A549 (cell line): ENCODE results near the gene RBBP5. TPM values are rescaled to one million over a fixed set of nuclear protein-coding genes. Genes with fewer than 3 reads are reported as not detected.

Experiments
- ATAC-seq, 2 experiments: fragments of 200-7000 bp in 1 of 2; fragments of >200 bp in 1 of 2; cut with Nextera tagmentation in 1 of 2; cut with Tn5 transposase in 1 of 2; 3 replicates each; pipeline versions ENCODE4 v1.8.0 to v1.9.1; 2018 to 2020; ENCODE audit warnings: mild to moderate bottlenecking in 1 of 2, moderate library complexity in 1 of 2
- CTCF ChIA-PET: fragments of 300-600 bp; sonication (Branson Sonifier 250); formaldehyde crosslinking; extraction: SDS; loops from one replicate; lab custom pipeline; 2021; ENCODE audit warnings: antibody characterized with exemption, inconsistent platforms; lab: Yijun Ruan, JAX
- POLR2A ChIA-PET: fragments of 350-600 bp; formaldehyde crosslinking; extraction: SDS; loops from one replicate; lab custom pipeline; 2021; ENCODE audit warnings: antibody characterized with exemption, inconsistent platforms; lab: Yijun Ruan, JAX
- DNase-seq, 2 experiments: peaks; one replicate each; pipeline versions ENCODE4 v3.0.0 to v3.0.0-alpha.2; 2011 to 2016; ENCODE audit warnings: low read depth in 1 of 2, low spot score in 1 of 2
- FAIRE-seq: peaks from 2 replicates; lab custom pipeline; 2011; peaks lifted over from hg19 to GRCh38; lab: Jason Lieb, UNC
- H3K27ac ChIP-seq, 2 experiments: fragments of >200 bp; sonication (Bioruptor Twin); formaldehyde crosslinking; 3 replicates each; pipeline ENCODE4 v1.5.1; 2016 to 2017
- H3K4me1 ChIP-seq: fragments of >200 bp; sonication (Bioruptor Twin); formaldehyde crosslinking; 3 replicates; pipeline ENCODE4 v1.6.1; 2016
- H3K4me2 ChIP-seq: fragments of >200 bp; sonication (Bioruptor Twin); formaldehyde crosslinking; 3 replicates; pipeline ENCODE4 v1.6.1; 2016
- H3K4me3 ChIP-seq: fragments of >200 bp; sonication (Bioruptor Twin); formaldehyde crosslinking; 3 replicates; pipeline ENCODE4 v1.5.1; 2016
- H3K9me3 ChIP-seq: fragments of >200 bp; sonication (Bioruptor Twin); formaldehyde crosslinking; 3 replicates; pipeline ENCODE4 v1.6.1; 2016
- CHD2 ChIP-seq: fragments of 150-350 bp; IDR thresholded peaks from 2 replicates; pipeline ENCODE4 v1.6.1; 2014; ENCODE audit warnings: low read length; ENCODE audit not compliant: partially characterized antibody
- CHD4 ChIP-seq: fragments of 200-600 bp; sonication (generic); IDR thresholded peaks from 2 replicates; pipeline ENCODE4 v1.6.1; 2016; ENCODE audit warnings: antibody characterized with exemption, mild to moderate bottlenecking, borderline replicate concordance
- EHMT2 ChIP-seq: fragments of 200-600 bp; sonication (generic); IDR thresholded peaks from 2 replicates; pipeline ENCODE4 v1.6.1; 2016; ENCODE audit warnings: antibody characterized with exemption, low read depth, mild to moderate bottlenecking, moderate library complexity
- EP300 ChIP-seq, 2 experiments: fragments of >200 bp; sonication (Bioruptor Twin); formaldehyde crosslinking; IDR thresholded peaks; 2 replicates in 1 of 2; 3 replicates in 1 of 2; pipeline ENCODE4 v1.6.1; 2016 to 2017
- ESRRA ChIP-seq: fragments of 150-350 bp; IDR thresholded peaks from 2 replicates; pipeline ENCODE4 v1.6.1; 2014; ENCODE audit warnings: mild to moderate bottlenecking, low read length, borderline replicate concordance
- FOSL2 ChIP-seq, 2 experiments: fragments of 450-650 bp in 1 of 2; fragments of >200 bp in 1 of 2; sonication (Bioruptor Twin) in 1 of 2; formaldehyde crosslinking; IDR thresholded peaks; 2 replicates each; pipeline versions ENCODE4 v1.5.0 to v1.6.1; 2016 to 2020; ENCODE audit warnings: mild to moderate bottlenecking in 1 of 2, moderate library complexity in 1 of 2
- FOXS1 ChIP-seq: fragments of 250-450 bp; sonication (Bioruptor Pico); IDR thresholded peaks from 2 replicates; pipeline ENCODE4 v1.5.0; 2020; ENCODE audit warnings: mild to moderate bottlenecking, moderate library complexity
- HOXB13 ChIP-seq: fragments of 250-450 bp; sonication (Bioruptor Pico); IDR thresholded peaks from 2 replicates; pipeline ENCODE4 v1.5.0; 2020; ENCODE audit warnings: low read depth, mild to moderate bottlenecking, moderate library complexity
- MAFK ChIP-seq: fragments of 450-650 bp; IDR thresholded peaks from 2 replicates; pipeline ENCODE4 v1.6.1; 2014; ENCODE audit not compliant: partially characterized antibody
- RAD21 ChIP-seq, 2 experiments: fragments of >200 bp in 1 of 2; sonication (Bioruptor Twin) in 1 of 2; formaldehyde crosslinking in 1 of 2; IDR thresholded peaks in 1 of 2; conservative IDR thresholded peaks in 1 of 2; 2 replicates in 1 of 2; 3 replicates in 1 of 2; pipeline ENCODE4 v1.6.1; 2012 to 2018; ENCODE audit warnings: inconsistent platforms in 1 of 2
- RNF2 ChIP-seq: fragments of 200-600 bp; sonication (generic); IDR thresholded peaks from 2 replicates; pipeline ENCODE4 v1.6.1; 2016; ENCODE audit warnings: low read depth, mild to moderate bottlenecking, antibody characterized with exemption, moderate library complexity, borderline replicate concordance
- SMC3 ChIP-seq: fragments of >200 bp; sonication (Bioruptor Twin); formaldehyde crosslinking; IDR thresholded peaks from 3 replicates; pipeline ENCODE4 v1.6.1; 2018; ENCODE audit warnings: inconsistent platforms
- TFCP2L1 ChIP-seq: fragments of 250-450 bp; sonication (Bioruptor Pico); IDR thresholded peaks from 2 replicates; pipeline ENCODE4 v1.5.0; 2021; ENCODE audit warnings: mild to moderate bottlenecking
- ZNF302 ChIP-seq: fragments of 250-450 bp; sonication (Bioruptor Pico); IDR thresholded peaks from 2 replicates; pipeline ENCODE4 v1.9.0; 2021; ENCODE audit warnings: inconsistent platforms, mild to moderate bottlenecking, moderate library complexity
- WGBS: methylation state at CpG from one replicate; pipeline ENCODE4 v1.1.6; 2017; ENCODE audit errors: missing lambda C conversion rate; 5-methylcytosine and 5-hydroxymethylcytosine counted together
- polyA plus RNA-seq, 4 experiments: library from polyadenylated mRNA; depleted of rRNA in 3 of 4; stranded (reverse); fragments of >200 nt; fragmentation: RNase III in 1 of 4; extraction: RNeasy Plus Mini Kit Qiagen cat#74134 plus additional on column Dnase treatment in 1 of 4; gene quantifications; 2 replicates in 3 of 4; 3 replicates in 1 of 4; pipeline ENCODE4 v1.2.3, GENCODE V29; 2011 to 2017
- TF ChIP-seq, protein P1 (sequence below): fragments of 250-450 bp; sonication (Bioruptor Pico); IDR thresholded peaks from 2 replicates; pipeline ENCODE4 v1.5.0; 2021; ENCODE audit warnings: mild to moderate bottlenecking, moderate library complexity, borderline replicate concordance
- TF ChIP-seq, protein P2 (sequence below): IDR thresholded peaks from 2 replicates; pipeline ENCODE4 v1.6.1; 2012
- TF ChIP-seq, protein P3 (sequence below): IDR thresholded peaks from 2 replicates; pipeline ENCODE4 v1.6.1; 2012; ENCODE audit warnings: low read depth, borderline replicate concordance
- TF ChIP-seq, protein P4 (sequence below): fragments of 250-450 bp; sonication (Bioruptor Pico); IDR thresholded peaks from 2 replicates; pipeline ENCODE4 v1.5.0; 2020; ENCODE audit warnings: low read depth, mild to moderate bottlenecking, moderate library complexity
- TF ChIP-seq, protein P5 (sequence below): fragments of 150-350 bp; IDR thresholded peaks from 2 replicates; pipeline ENCODE4 v1.6.1; 2014; ENCODE audit warnings: low read depth, mild to moderate bottlenecking, low read length
- TF ChIP-seq, protein P6 (sequence below): fragments of 200-600 bp; sonication (generic); IDR thresholded peaks from 2 replicates; pipeline ENCODE4 v1.6.1; 2016; ENCODE audit warnings: antibody characterized with exemption, mild to moderate bottlenecking, moderate library complexity

RBBP5 gene
- polyA plus RNA-seq, 2 of the 4 experiments (the other 2 are of a cell fraction) = 15.9 to 21.8 TPM

DNA sequence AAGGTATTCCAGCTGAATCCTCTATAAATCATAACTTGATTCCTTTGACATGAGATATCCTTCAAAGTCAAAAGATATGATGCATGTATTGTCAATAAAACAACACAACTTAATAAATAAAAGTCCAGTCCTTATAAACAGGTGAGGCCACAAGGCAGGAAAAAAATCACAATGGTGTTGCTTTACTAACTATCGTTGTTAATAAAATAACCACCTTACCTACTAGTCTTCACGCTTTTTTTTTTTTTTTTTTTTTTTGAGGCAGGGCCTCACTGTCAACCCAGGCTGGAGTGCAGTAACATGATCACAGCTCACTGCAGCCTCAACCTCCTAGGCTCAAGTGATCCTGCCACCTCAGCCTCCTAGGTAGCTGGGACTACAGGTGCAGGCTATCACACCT is 37.4 kb downstream of the RBBP5 start, which contains the start of gene TMEM81:
TMEM81 (minus strand) TSS at position 101 of the 400 bp plus-strand sequence. CDS start 140 bp downstream, outside the sequence.
- POLR2A ChIA-PET = no interaction called here
- 95% methylated on average over 2 of the region's 2 CpGs for WGBS
- H3K27ac ChIP-seq = no peak within 1 kb of the TSS
- TF ChIP-seq SMC3 = no peak
- no peak for TF ChIP-seq ZNF302 (CRISPR knock-in tag)
- TF ChIP-seq, protein P1, sequence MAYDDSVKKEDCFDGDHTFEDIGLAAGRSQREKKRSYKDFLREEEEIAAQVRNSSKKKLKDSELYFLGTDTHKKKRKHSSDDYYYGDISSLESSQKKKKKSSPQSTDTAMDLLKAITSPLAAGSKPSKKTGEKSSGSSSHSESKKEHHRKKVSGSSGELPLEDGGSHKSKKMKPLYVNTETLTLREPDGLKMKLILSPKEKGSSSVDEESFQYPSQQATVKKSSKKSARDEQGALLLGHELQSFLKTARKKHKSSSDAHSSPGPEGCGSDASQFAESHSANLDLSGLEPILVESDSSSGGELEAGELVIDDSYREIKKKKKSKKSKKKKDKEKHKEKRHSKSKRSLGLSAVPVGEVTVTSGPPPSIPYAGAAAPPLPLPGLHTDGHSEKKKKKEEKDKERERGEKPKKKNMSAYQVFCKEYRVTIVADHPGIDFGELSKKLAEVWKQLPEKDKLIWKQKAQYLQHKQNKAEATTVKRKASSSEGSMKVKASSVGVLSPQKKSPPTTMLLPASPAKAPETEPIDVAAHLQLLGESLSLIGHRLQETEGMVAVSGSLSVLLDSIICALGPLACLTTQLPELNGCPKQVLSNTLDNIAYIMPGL = no peak
- no peak for TF ChIP-seq HOXB13
- TF ChIP-seq RNF2 = no peak
- TF ChIP-seq RAD21 (conservative IDR thresholded peaks at IDR 0.05 in 1 of 2, IDR thresholded peaks at IDR 0.05 in 1 of 2) = no peak
- no peak for TF ChIP-seq FOSL2 (IDR thresholded peaks at IDR 0.05)
- TF ChIP-seq FOSL2 (CRISPR knock-in tag; IDR thresholded peaks at IDR 0.05) = no peak
- no peak for TF ChIP-seq EHMT2
- TF ChIP-seq, protein P2, sequence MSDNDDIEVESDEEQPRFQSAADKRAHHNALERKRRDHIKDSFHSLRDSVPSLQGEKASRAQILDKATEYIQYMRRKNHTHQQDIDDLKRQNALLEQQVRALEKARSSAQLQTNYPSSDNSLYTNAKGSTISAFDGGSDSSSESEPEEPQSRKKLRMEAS = no peak
- no peak for TF ChIP-seq EP300 (IDR thresholded peaks at IDR 0.05)
- TF ChIP-seq, protein P3, sequence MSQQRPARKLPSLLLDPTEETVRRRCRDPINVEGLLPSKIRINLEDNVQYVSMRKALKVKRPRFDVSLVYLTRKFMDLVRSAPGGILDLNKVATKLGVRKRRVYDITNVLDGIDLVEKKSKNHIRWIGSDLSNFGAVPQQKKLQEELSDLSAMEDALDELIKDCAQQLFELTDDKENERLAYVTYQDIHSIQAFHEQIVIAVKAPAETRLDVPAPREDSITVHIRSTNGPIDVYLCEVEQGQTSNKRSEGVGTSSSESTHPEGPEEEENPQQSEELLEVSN = no peak
- no peak for TF ChIP-seq CHD4
- no peak for TF ChIP-seq CHD2
- TF ChIP-seq FOXS1 = no peak
- TF ChIP-seq ESRRA = no peak
- TF ChIP-seq, protein P4, sequence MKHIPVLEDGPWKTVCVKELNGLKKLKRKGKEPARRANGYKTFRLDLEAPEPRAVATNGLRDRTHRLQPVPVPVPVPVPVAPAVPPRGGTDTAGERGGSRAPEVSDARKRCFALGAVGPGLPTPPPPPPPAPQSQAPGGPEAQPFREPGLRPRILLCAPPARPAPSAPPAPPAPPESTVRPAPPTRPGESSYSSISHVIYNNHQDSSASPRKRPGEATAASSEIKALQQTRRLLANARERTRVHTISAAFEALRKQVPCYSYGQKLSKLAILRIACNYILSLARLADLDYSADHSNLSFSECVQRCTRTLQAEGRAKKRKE (CRISPR knock-in tag) = no peak
- TF ChIP-seq, protein P5, sequence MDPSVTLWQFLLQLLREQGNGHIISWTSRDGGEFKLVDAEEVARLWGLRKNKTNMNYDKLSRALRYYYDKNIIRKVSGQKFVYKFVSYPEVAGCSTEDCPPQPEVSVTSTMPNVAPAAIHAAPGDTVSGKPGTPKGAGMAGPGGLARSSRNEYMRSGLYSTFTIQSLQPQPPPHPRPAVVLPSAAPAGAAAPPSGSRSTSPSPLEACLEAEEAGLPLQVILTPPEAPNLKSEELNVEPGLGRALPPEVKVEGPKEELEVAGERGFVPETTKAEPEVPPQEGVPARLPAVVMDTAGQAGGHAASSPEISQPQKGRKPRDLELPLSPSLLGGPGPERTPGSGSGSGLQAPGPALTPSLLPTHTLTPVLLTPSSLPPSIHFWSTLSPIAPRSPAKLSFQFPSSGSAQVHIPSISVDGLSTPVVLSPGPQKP = no peak
- TF ChIP-seq, protein P6, sequence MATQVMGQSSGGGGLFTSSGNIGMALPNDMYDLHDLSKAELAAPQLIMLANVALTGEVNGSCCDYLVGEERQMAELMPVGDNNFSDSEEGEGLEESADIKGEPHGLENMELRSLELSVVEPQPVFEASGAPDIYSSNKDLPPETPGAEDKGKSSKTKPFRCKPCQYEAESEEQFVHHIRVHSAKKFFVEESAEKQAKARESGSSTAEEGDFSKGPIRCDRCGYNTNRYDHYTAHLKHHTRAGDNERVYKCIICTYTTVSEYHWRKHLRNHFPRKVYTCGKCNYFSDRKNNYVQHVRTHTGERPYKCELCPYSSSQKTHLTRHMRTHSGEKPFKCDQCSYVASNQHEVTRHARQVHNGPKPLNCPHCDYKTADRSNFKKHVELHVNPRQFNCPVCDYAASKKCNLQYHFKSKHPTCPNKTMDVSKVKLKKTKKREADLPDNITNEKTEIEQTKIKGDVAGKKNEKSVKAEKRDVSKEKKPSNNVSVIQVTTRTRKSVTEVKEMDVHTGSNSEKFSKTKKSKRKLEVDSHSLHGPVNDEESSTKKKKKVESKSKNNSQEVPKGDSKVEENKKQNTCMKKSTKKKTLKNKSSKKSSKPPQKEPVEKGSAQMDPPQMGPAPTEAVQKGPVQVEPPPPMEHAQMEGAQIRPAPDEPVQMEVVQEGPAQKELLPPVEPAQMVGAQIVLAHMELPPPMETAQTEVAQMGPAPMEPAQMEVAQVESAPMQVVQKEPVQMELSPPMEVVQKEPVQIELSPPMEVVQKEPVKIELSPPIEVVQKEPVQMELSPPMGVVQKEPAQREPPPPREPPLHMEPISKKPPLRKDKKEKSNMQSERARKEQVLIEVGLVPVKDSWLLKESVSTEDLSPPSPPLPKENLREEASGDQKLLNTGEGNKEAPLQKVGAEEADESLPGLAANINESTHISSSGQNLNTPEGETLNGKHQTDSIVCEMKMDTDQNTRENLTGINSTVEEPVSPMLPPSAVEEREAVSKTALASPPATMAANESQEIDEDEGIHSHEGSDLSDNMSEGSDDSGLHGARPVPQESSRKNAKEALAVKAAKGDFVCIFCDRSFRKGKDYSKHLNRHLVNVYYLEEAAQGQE = no peak
- TF ChIP-seq TFCP2L1 (CRISPR knock-in tag) = no peak
- no peak for TF ChIP-seq MAFK
- CTCF ChIA-PET = interaction anchor here (1.0 to 15.7 kb wide), 3 partner anchors 9 to 95 kb away, joined by 5 to 134 read pairs (median 15); no protein-coding TSS in a partner anchor
- no peaks in the 10 kb centered on the region for H3K9me3 ChIP-seq
- DNase-seq = no peak
- H3K4me2 ChIP-seq = no peak within 1 kb of the TSS
- FAIRE-seq = no peak
- no peaks in the 10 kb centered on the region for H3K4me1 ChIP-seq
- ATAC-seq = no peak
- H3K4me3 ChIP-seq = no peak within 1 kb of the TSS
